ENCODE measurements around the gene PGP.

The PGP gene

DNA sequence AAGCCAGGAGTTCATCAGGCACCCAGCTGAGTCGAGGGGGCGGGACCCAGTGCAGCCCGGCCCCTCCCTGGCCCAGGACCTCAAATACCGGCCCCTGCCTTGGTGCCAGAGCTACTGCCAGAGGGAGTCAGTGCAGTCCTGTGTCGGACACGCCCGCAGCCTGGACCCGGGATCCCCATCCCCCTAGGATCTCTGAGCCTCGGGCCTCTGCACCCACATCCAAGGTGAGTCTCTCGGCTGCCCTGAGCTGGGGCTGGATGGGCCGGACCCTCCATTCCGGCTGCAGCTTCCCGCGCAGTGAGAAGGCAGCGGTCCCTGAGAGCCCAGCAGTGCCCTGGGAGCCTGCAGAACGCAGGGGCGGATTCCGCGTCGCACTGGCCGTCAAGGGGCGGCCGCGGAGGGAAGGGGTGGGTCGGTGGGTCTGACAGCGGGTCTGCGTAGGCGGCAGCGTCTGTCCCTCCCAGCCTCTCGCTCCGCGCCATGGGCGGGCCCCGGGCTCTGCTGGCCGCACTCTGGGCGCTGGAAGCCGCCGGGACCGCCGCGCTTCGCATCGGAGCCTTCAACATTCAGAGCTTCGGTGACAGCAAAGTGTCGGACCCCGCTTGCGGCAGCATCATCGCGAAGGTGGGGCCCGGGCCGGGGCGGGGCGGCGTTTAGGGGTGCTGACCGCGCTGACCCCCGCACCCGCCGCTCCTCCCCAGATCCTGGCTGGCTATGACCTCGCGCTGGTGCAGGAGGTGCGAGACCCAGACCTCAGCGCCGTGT lies 21.9 kb upstream of the PGP start, which contains the start of gene DNASE1L2:
Gene DNASE1L2 (plus strand): TSS at position 108 of the 765 bp plus-strand sequence. CDS start 373 bp downstream, at position 481.
- no peak for DNase-seq

DNA sequence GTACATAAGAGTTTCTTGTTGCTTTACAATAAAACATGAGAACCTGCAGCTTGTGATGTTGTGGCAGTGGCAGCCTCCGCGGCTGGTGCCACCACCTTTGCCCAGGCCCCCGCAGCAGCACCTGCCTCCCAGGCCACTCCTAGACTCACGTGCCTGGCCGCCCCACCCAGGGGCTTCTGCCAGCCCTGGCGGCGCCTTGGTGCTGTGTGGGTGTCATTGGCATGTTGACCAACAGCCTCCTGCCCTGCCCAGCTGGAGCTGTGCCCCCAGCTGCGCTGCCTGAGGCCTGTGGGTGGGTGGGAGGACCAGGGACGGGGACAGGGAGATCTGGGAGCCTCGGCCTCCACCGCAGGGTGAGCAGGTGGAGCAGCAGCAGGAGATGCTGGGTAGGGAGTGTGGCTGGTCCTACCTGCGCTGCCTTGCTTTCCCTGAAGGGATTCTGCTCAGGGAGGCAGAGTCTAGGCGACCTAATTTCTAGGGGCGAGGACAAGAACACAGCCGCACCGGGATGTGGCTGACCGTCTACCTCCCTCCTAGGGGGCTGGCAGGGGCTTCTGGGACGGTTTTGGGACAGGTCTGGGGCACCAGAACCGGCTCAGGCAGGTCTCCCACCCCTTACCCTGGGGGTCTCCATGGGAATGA lies 21.2 kb upstream of the PGP start:
- DNase-seq, result no peak

DNA sequence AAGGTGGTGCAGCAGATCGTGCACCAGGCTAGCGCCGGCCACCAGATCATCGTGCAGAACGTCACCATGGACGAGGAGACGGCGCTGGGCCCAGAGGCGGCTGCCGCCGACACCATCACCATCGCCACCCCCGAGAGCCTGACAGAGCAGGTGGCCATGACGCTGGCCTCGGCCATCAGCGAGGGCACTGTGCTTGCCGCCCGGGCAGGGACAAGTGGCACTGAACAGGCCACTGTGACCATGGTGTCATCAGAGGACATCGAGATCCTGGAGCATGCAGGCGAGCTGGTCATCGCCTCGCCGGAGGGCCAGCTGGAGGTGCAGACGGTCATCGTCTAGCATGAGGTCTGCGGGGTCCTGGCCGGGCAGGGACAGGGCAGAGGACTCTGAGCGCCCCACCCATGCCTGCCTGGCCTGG lies 20.6 kb upstream of the PGP start:
- no peak for DNase-seq

GRCh38 chr16:2234813-2235170 lies 20.2 kb upstream of the PGP start:
- DNase-seq, result no peak

GRCh38 chr16:2233872-2234812 lies 19.5 kb upstream of the PGP start:
- DNase-seq, result no peak

GRCh38 chr16:2233046-2233775 lies 18.6 kb upstream of the PGP start:
- DNase-seq, result no peak

GRCh38 chr16:2232094-2232990 lies 17.7 kb upstream of the PGP start:
- DNase-seq, result no peak

DNA sequence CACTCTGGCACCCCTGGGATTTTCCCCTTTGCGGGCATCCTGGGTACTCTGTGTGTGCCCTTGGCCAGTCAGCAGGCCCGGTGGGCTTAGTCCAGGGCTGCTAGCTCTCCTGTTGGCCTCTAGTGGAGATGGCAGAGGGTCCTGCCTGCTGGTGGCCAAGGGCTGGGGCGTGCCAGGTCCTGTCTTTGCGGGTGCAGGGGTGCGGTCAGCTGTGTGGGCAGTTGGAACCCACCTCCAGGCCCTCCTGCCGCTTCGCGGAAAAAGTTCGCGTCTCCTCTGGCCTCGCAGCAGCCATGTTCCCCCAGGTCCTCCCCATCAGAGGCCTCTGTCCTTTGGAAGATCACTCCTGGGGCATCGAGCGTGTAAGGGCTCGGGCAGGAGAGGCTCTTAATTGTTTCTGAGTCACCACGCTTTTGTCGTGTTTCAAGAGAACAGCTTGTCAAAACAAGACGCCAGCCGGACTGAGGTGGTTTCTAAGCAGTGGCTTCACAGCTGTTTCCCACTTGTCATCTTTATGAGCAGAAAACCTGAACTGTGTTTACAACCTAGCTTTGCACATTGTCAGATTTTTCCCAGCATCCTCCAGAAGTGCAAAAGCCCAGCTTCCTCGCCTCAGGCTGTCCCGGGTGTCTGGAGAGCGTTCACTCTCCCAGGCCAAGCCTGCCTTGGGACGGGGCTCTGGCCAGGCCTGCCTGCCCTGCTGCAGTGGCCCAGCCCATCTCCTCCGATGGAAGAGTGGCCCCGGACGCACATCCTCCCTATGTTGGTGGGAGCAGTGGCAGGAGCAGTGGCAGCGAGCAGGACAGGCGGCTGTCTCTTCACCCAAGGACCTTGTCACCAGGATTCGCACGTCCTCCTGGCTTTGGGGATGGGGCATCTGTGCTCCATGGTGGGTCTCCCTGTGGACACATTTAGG lies 16.6 kb upstream of the PGP start:
- DNase-seq, result no peak

- no peak for DNase-seq
Measured at GRCh38 chr16:2230376-2230775, 15.7 kb upstream of the PGP start.

DNA sequence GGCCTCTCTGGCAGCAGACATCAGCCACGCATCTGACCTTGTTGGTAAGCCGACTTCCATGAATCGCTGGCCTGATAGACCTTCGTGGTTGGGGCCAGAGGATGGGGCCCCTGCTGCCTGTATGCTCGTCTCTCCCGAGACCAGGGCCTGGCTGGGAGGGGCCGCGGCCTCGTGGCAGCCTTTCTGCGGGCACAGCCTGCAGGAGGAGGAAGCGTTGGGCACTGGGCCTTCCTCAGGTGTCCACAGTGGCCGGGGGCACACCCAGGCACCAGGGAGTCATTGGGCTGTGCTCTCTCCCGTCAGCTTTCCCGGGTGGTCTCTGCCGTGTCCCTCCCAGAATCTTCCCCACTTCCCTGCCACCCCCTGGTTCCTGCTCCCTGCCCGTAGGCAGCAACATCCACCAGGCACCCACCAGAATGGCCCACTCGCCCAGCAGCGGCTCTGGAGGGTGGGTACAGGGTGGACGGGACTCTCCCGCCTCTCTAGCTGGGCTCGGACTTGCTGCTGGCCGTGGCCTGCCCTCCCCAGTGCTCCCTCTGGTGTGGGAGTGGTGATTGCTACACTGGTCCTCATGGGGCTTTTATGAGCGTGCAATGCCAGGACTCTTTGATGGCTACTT lies 15.1 kb upstream of the PGP start:
- no peak for DNase-seq

DNA sequence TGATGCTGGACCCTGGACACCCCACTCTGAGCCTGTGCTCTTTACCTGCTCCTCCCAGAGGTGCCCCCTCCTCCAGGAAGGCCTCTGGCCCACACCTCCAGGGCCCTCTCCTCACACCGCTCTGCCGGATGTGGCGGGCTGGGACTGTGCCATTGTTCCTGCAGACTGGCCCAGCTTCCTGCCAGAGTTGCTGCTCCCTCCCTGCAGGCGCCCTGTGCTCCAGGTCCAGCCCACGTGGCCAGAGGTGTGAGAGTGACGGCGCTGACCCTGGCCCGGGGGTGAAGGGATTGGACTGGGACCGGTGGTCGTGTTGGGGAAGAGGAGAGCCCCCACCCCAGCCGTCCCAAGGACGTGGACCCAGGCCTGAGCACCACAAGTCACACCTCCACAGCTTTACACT lies 14.5 kb upstream of the PGP start:
- no peak for DNase-seq

DNA sequence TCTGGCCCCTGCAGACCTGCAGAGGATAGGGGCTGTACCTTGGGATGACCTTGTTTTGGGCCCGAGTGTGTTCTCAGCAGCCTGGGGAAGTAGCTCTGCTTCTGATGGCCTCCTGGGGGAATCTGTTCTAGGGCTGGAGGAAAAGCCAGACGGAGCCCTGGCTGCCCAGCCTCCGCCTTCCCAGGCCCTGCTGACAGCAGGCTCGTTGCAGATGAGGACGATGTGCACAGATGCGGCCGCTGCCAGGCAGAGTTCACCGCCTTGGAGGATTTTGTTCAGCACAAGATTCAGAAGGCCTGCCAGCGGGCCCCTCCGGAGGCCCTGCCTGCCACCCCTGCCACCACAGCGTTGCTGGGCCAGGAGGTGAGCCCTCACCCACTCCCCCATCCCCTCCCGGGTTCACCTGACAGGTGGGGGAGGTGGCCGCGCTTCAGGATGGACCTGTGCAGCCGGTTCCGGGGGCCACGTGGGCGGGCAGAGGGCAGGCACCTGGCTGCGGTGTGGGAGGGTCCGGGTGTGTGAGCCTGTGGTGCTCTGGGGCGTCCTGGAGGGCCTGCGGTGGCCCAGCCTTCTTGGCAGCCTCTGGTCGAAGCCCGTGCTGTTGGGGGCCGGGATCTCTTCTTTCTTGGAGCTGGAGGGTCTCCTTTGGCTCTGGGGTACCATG lies 13.7 kb upstream of the PGP start:
- no peak for DNase-seq

GRCh38 chr16:2226918-2227317 lies 12.3 kb upstream of the PGP start:
- DNase-seq, result no peak

DNA sequence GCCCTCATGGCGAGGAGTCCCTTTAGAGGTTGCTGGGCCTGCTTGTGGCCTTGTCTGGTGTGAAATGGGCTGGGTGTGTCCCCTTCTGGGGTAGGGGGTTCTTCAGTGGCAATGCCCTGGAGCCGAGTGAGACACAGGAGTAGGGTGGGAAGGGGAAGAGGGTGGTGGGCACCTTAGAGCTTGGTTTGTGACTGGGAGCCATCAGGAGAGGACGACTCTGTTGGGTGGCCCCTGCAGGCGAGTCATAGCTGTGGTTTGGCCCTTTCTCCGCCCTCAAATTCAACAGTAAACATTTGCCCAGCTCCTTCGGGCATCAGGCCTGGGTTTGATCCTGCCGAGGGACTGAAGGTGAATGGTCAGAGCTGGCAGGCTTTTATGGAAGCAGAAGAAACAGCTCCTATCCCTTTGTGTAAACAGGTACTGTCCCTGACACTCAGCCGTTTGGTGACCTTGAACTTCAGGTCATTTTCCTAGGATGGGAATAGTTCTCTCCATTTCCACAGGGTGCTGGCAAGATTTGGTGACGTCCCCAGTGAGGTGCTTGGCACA lies 11.7 kb upstream of the PGP start:
- DNase-seq, result no peak

GRCh38 chr16:2223942-2224486 lies 9.4 kb upstream of the PGP start:
- peak; percentile 46 for DNase-seq

DNA sequence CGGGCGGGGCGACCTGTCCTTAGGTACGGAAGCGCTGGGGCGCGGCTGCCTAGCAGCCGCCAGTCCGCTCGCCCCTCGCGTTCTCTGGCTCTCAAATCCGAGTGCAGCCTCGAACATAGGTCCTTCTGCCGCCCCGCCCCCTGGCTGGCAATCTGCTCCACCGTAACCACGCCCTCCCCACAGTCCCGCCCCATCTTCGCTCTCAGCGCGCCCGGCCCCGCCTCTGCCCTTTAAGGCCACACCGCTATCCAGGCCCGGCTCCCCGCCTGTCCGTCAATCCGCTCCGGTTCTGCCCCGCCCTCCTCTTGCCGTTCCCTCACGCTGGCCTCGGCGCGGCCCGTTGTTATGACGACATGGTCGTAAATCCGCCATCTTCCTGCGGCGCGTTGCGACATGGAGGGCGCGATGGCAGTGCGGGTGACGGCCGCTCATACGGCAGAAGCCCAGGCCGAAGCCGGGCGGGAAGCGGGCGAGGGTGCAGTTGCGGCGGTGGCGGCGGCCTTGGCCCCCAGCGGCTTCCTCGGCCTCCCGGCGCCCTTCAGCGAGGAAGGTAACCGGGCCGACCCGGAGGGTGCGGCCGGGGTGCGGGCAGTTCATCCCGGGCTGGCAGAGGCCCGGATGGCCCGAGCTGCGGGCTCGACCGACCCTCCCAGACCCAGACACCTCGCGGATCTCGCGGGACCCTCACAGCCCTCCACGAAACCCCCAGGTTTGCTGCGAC lies 8.7 kb upstream of the PGP start, which contains the start of gene E4F1:
Gene E4F1 (plus strand): TSS at position 371 of the 721 bp plus-strand sequence. CDS start 23 bp downstream, at position 394.
- DNase-seq, result peak; percentile 100

GRCh38 chr16:2216330-2216729 lies 1.7 kb upstream of the PGP start:
- DNase-seq, result no peak
